ENCODE data around the gene CFL1.

- TF ChIP-seq CTCF (IDR thresholded peaks at IDR 0.05) (no peak), POLR2A (IDR thresholded peaks at IDR 0.05) (no peak), POLR2AphosphoS5 (IDR thresholded peaks at IDR 0.05; ENCODE audit: insufficient read depth in 1 of 2, low read depth in 1 of 2) (no peak)
These were observed 704 bp upstream of the CFL1 start for GRCh38 chr11:65858681-65859087.

Data from vagina (tissue), 2 donors.